Memory B cell (primary cell): ENCODE measurements around the gene GPR108.

Experiments used
- ATAC-seq: fragments of 150-1000 bp; cut with Tn5 transposase; 2 replicates; pipeline ENCODE4 v1.10.0; 2021; ENCODE audit warnings: low read depth, mild to moderate bottlenecking, moderate library complexity
- DNase-seq, 2 donors: peaks; one replicate each; pipeline ENCODE4 v3.0.0; 2022; ENCODE audit warnings: low spot score in 2 of 2
- H3K27ac Mint-ChIP-seq: one replicate; pipeline ENCODE4 v1.8.0; 2022; ENCODE audit warnings: mild to moderate bottlenecking, moderate library complexity, mixed read lengths
- H3K27me3 Mint-ChIP-seq: one replicate; pipeline ENCODE4 v1.8.0; 2022; ENCODE audit warnings: mixed read lengths
- H3K36me3 Mint-ChIP-seq: one replicate; pipeline ENCODE4 v1.8.0; 2022; ENCODE audit warnings: mild to moderate bottlenecking, mixed read lengths
- H3K4me1 Mint-ChIP-seq: one replicate; pipeline ENCODE4 v1.8.0; 2022; ENCODE audit warnings: mixed read lengths
- H3K4me3 Mint-ChIP-seq: one replicate; pipeline ENCODE4 v1.8.0; 2022; ENCODE audit warnings: mild to moderate bottlenecking, moderate library complexity, mixed read lengths
- H3K9me3 Mint-ChIP-seq: one replicate; pipeline ENCODE4 v1.8.0; 2022; ENCODE audit warnings: mixed read lengths

The GPR108 gene

DNA sequence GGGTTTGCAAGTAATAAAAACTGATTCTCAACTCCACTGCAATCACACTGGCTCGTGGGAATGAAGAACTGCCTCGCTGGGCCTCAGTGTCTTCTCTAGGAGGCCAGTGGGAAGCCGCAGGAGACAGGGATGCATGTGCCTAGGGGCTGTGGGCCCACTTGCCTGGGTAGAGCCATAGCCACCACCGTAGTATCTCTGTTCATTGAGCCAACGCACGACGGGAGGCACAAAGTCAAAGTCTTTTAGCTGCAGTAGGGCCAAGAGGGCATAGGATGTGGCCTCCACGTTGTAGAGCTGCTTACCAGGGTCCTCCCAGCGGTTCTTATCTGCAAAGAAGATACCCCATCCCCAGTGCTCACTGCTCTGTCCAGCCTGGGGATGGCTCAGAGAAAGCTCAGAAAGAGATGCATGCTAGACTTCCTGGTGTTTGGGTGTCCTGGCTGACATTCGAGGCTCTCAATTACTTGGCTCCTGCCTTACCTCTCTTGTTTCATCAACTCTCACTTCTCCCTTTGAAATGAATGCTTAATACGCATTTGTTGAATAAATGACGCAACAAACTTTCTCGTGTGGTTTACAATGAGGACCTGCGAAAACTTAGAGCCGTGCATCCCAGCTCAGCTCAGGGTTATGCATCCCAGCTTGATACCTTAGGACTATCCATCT is 51.3 kb downstream of the GPR108 start:
- DNase-seq (no peak), ATAC-seq (no peak)
- Mint-ChIP-seq H3K4me3 (no peak overlapping the region), H3K27me3 (peaks cover 3% of the 10 kb centered on the region), H3K4me1 (peaks cover 5% of the 10 kb centered on the region), H3K27ac (no peak overlapping the region), H3K36me3 (peaks cover 4% of the 10 kb centered on the region), H3K9me3 (peaks cover 3% of the 10 kb centered on the region)

DNA sequence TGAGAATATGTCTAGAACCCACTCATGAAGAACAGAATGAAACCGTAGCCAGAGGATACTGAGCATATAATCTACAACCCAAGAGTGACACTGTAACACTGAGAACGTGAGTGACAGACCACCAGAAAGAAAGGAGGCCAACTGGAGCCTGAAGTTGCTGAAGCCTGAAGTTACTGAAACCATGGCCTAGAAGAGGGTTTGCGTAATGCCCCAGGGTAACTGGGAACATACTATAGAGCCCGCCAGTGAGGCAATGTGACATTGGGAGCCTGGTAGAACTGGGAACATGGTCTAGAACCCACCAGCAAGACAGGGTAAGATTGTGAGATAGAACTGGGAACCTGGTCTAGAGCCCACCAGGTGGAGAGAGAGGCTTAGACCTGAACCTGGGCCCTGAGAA is 51.9 kb downstream of the GPR108 start:
- Mint-ChIP-seq H3K27me3 (peaks cover 3% of the 10 kb centered on the region), H3K4me1 (peaks cover 5% of the 10 kb centered on the region), H3K36me3 (peaks cover 4% of the 10 kb centered on the region), H3K9me3 (peaks cover 3% of the 10 kb centered on the region), H3K4me3 (no peak overlapping the region), H3K27ac (no peak overlapping the region)
- ATAC-seq, result no peak
- DNase-seq, result no peak

DNA sequence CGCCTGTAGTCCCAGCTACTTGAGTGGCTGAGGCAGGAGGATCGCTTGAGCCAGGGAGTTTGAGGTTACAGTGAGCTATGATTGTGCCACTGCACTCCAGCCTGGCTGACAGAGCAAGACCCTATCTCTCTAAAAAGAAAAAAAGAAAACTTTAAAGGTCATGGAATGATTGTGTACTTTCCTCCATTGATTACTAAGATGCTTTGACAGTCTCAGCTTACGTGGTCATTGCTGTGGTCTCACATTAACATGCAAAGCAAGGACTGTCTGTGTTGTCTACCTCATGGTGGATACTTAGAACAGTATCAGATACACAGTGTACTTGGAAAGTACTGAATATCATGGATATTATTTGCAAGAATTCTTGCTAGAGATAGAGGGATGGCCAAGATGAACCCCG is 53.4 kb downstream of the GPR108 start:
- ATAC-seq (no peak), DNase-seq (no peak)
- Mint-ChIP-seq H3K9me3 (peaks cover 2% of the 10 kb centered on the region), H3K36me3 (peaks cover 2% of the 10 kb centered on the region), H3K4me3 (no peak overlapping the region), H3K27ac (no peak overlapping the region), H3K27me3 (peaks cover 4% of the 10 kb centered on the region), H3K4me1 (peaks cover 5% of the 10 kb centered on the region)

DNA sequence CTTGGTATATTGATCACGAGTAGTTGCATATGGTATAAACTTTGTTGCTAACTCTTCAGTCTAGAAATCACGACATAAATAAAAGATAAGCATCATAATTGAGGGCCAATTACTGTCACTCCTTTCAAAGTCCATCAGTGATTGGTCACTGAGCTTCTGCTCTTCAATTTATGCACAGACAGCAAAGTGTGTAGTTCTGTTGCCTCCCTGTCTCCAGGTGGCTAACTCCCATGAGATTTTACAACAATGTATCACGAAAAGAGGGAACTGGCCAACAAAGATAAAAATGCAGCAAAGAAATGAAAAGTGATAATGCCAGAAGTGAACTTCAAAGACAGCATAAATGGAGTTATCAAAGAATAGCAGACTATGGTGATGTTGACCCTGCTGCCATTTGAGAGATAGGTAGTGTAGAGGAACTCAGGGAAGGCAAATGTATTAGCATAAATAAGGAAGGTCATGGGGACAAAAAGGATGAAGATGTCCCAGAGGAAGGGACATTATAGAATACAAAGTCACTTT is 54.7 kb downstream of the GPR108 start:
- ATAC-seq (no peak), DNase-seq (no peak)
- Mint-ChIP-seq H3K9me3 (no peaks in the 10 kb centered on the region), H3K36me3 (no peaks in the 10 kb centered on the region), H3K4me1 (peaks cover 9% of the 10 kb centered on the region), H3K27ac (no peak overlapping the region), H3K27me3 (peaks cover 8% of the 10 kb centered on the region), H3K4me3 (no peak overlapping the region)

DNA sequence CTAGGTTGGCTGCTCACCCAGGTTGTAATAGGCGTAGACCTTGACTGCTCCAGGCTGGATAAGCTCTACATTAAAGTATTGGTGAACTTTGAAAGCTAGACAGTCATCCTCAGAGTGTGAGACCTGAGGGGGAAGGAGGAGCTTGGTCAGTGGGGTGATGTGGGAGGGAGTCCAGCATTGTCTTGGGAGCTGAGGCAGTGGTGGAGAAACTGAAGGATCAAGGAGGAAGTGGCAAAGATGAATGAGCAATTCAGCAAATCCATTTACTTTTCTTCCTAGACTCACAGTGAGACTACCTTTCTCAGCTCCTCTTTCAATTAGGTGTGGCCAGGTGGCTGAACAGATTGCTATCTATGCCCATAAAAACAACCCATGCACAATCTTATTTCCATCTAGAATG is 57.2 kb downstream of the GPR108 start:
- no peak for DNase-seq

More for the DNA sequence above, 57.2 kb downstream of the GPR108 start:
- no peak for ATAC-seq
- no peak overlapping the region for H3K27ac Mint-ChIP-seq
- H3K9me3 Mint-ChIP-seq, result no peaks in the 10 kb centered on the region
- H3K4me3 Mint-ChIP-seq, result no peak overlapping the region
- H3K36me3 Mint-ChIP-seq, result no peaks in the 10 kb centered on the region
- peaks cover 12% of the 10 kb centered on the region for H3K4me1 Mint-ChIP-seq
- H3K27me3 Mint-ChIP-seq, result peaks cover 15% of the 10 kb centered on the region
